ENCODE measurements around the gene ISOC2. TPM values are rescaled to one million over a fixed set of nuclear protein-coding genes. Genes with fewer than 3 reads are reported as not detected.

Gene ISOC2
- total and polyA plus RNA-seq, 9 of the 15 experiments (the other 6 are each of a cell fraction or from before 2014, with no cell fraction given) = 1.2 to 229 (median 58.3) TPM

GRCh38 chr19:55452749-55453346 lies 8.6 kb downstream of the ISOC2 start (continued):
- TF ChIP-seq NONO (IDR thresholded peaks at IDR 0.05; ENCODE audit: low read depth in 2 of 2, low read length in 1 of 2) (peak in 1 of 2 experiments; percentile 98; a peak in 2 of 4 replicates), CC2D1A (IDR thresholded peaks at IDR 0.05) (peak; percentile 82; the same call in 1 of the 2 replicates), TBL1XR1 (IDR thresholded peaks at IDR 0.05; ENCODE audit: low read length in 2 of 2) (0 out of 4 replicates have a peak, but pooled peaks of 1 of the 2 experiments have one; percentile 10), HDAC2 (IDR thresholded peaks at IDR 0.05) (no peak), MAZ (CRISPR knock-in tag; conservative IDR thresholded peaks at IDR 0.05 in 1 of 2, IDR thresholded peaks at IDR 0.05 in 1 of 2) (peak; percentile 36 to 76), LCOR (CRISPR knock-in tag; IDR thresholded peaks at IDR 0.05) (0 out of 2 replicates have a peak, but pooled peaks have one; percentile 63), SP1 (CRISPR knock-in tag; IDR thresholded peaks at IDR 0.05) (peak; percentile 96), ATF7 (IDR thresholded peaks at IDR 0.05) (peak; percentile 99), EGR1 (conservative IDR thresholded peaks at IDR 0.05) (peak; percentile 65), NRF1 (conservative IDR thresholded peaks at IDR 0.05 in 1 of 2, IDR thresholded peaks at IDR 0.05 in 1 of 2) (peak in 1 of 2 experiments; percentile 46; a peak in 1 of 4 replicates), E2F8 (IDR thresholded peaks at IDR 0.05; ENCODE audit: low read depth, partially characterized antibody) (peak; percentile 49), POLR2AphosphoS2 (IDR thresholded peaks at IDR 0.05; ENCODE audit: low read length) (peak; percentile 92; the same call in 1 of the 2 replicates), ELF1 (tag; IDR thresholded peaks at IDR 0.05) (peak; percentile 92), ZNF263 (CRISPR knock-in tag; IDR thresholded peaks at IDR 0.05; ENCODE audit: borderline replicate concordance) (no peak), BCLAF1 (IDR thresholded peaks at IDR 0.05; ENCODE audit: borderline replicate concordance in 1 of 2, control insufficient read depth in 1 of 2, low read depth in 2 of 2, low read length in 1 of 2) (peak in 1 of 2 experiments; percentile 90; a peak in 1 of 4 replicates)
- TF ChIP-seq, protein P1, sequence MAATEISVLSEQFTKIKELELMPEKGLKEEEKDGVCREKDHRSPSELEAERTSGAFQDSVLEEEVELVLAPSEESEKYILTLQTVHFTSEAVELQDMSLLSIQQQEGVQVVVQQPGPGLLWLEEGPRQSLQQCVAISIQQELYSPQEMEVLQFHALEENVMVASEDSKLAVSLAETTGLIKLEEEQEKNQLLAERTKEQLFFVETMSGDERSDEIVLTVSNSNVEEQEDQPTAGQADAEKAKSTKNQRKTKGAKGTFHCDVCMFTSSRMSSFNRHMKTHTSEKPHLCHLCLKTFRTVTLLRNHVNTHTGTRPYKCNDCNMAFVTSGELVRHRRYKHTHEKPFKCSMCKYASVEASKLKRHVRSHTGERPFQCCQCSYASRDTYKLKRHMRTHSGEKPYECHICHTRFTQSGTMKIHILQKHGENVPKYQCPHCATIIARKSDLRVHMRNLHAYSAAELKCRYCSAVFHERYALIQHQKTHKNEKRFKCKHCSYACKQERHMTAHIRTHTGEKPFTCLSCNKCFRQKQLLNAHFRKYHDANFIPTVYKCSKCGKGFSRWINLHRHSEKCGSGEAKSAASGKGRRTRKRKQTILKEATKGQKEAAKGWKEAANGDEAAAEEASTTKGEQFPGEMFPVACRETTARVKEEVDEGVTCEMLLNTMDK (IDR thresholded peaks at IDR 0.05; ENCODE audit: borderline replicate concordance, insufficient read depth, low read depth, low read length, poor library complexity, severe bottlenecking) = peak; percentile 76
- TF ChIP-seq, protein P2, sequence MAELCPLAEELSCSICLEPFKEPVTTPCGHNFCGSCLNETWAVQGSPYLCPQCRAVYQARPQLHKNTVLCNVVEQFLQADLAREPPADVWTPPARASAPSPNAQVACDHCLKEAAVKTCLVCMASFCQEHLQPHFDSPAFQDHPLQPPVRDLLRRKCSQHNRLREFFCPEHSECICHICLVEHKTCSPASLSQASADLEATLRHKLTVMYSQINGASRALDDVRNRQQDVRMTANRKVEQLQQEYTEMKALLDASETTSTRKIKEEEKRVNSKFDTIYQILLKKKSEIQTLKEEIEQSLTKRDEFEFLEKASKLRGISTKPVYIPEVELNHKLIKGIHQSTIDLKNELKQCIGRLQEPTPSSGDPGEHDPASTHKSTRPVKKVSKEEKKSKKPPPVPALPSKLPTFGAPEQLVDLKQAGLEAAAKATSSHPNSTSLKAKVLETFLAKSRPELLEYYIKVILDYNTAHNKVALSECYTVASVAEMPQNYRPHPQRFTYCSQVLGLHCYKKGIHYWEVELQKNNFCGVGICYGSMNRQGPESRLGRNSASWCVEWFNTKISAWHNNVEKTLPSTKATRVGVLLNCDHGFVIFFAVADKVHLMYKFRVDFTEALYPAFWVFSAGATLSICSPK (IDR thresholded peaks at IDR 0.05; ENCODE audit: borderline replicate concordance) = no peak
